PC-9 (cell line): ENCODE results near the gene SNRPA1. TPM values are rescaled to one million over a fixed set of nuclear protein-coding genes. Genes with fewer than 3 reads are reported as not detected.

ENCODE experiments used
- BruUV-seq: library from RNA; stranded (reverse); fragments of 400-500 nt; replicated peaks from 2 replicates; lab custom pipeline; 2021; lab: Mats Ljungman, UMichigan
- CTCF ChIA-PET: fragments of 300-600 bp; sonication (Branson Sonifier 250); formaldehyde crosslinking; loops from one replicate; lab custom pipeline; 2022; ENCODE audit warnings: antibody characterized with exemption; lab: Charles Lee
- POLR2A ChIA-PET: fragments of 300-600 bp; sonication (Branson Sonifier 250); formaldehyde crosslinking; loops from one replicate; lab custom pipeline; 2022; ENCODE audit warnings: antibody characterized with exemption; ENCODE audit not compliant: unreplicated experiment; lab: Charles Lee
- DNase-seq, 2 experiments: peaks; one replicate each; pipeline versions ENCODE4 v3.0.0 to v3.0.0-alpha.2; 2015 to 2022; ENCODE audit warnings: mixed read lengths in 1 of 2
- H2AFZ ChIP-seq: fragments of 200-600 bp; sonication (generic); 2 replicates; pipeline ENCODE4 v1.8.1; 2017; ENCODE audit warnings: antibody characterized with exemption
- H3F3A ChIP-seq: fragments of 200-600 bp; sonication (generic); 2 replicates; pipeline ENCODE4 v1.8.1; 2017; ENCODE audit warnings: antibody characterized with exemption, mild to moderate bottlenecking, low read depth; ENCODE audit not compliant: insufficient read depth
- H3K27ac ChIP-seq: fragments of 200-600 bp; sonication (generic); 2 replicates; pipeline ENCODE4 v1.6.1; 2016; ENCODE audit warnings: mixed run types
- H3K27me3 ChIP-seq: fragments of 200-600 bp; sonication (generic); 2 replicates; pipeline ENCODE4 v1.6.1; 2016; ENCODE audit warnings: low read depth, mixed run types; ENCODE audit not compliant: insufficient read depth
- H3K36me3 ChIP-seq: fragments of 200-600 bp; sonication (generic); 2 replicates; pipeline ENCODE4 v1.6.1; 2016; ENCODE audit warnings: low read depth, mixed run types
- H3K4me1 ChIP-seq: fragments of 200-600 bp; sonication (generic); replicated peaks from 2 replicates; pipeline ENCODE4 v1.6.1; 2016; ENCODE audit warnings: mixed run types; ENCODE audit not compliant: insufficient read depth
- H3K4me2 ChIP-seq: fragments of 200-600 bp; sonication (generic); 2 replicates; pipeline ENCODE4 v1.6.1; 2017; ENCODE audit warnings: mixed run types
- H3K4me3 ChIP-seq: fragments of 200-600 bp; sonication (generic); 2 replicates; pipeline ENCODE4 v1.6.1; 2016; ENCODE audit warnings: mixed run types
- H3K79me2 ChIP-seq: fragments of 200-600 bp; sonication (generic); 2 replicates; pipeline ENCODE4 v1.6.1; 2017; ENCODE audit warnings: low read depth, mixed run types
- H3K9me2 ChIP-seq: fragments of 200-600 bp; sonication (generic); 2 replicates; pipeline ENCODE4 v1.8.1; 2017; ENCODE audit warnings: mild to moderate bottlenecking; ENCODE audit not compliant: insufficient read depth
- H3K9me3 ChIP-seq: fragments of 200-600 bp; sonication (generic); 2 replicates; pipeline ENCODE4 v1.8.1; 2016; ENCODE audit warnings: low read depth; ENCODE audit not compliant: insufficient read depth
- H4K20me1 ChIP-seq: fragments of 200-600 bp; sonication (generic); 2 replicates; pipeline ENCODE4 v1.8.1; 2017; ENCODE audit not compliant: insufficient read depth
- CTCF ChIP-seq: fragments of 200-600 bp; sonication (generic); conservative IDR thresholded peaks from 2 replicates; pipeline ENCODE4 v1.6.1; 2017; ENCODE audit warnings: mixed run types, antibody characterized with exemption, mild to moderate bottlenecking, moderate library complexity
- EZH2 ChIP-seq: fragments of 200-600 bp; sonication (generic); IDR thresholded peaks from 2 replicates; pipeline ENCODE4 v1.8.0; 2017; ENCODE audit warnings: antibody characterized with exemption, low read depth
- intact Hi-C: fragments of 100-400 bp; cut with micrococcal nuclease; formaldehyde crosslinking; loops from one replicate; pipeline ENCODE4 v1.10.0; 2022; ENCODE audit not compliant: unreplicated experiment
- total RNA-seq: library from RNA; stranded (reverse); gene quantifications from 2 replicates; pipeline ENCODE4 v1.2.3, GENCODE V29; 2021

SNRPA1 gene
- total RNA-seq, 1 experiment from 2014 or later = 95.0 TPM

GRCh38 chr15:101262551-101262950 is 32.5 kb downstream of the SNRPA1 start:
- Histone ChIP-seq H3K79me2 (no peaks in the 10 kb centered on the region), H3K4me3 (no peak overlapping the region), H3K9me2 (no peaks in the 10 kb centered on the region), H2AFZ (no peak overlapping the region), H3K27me3 (peaks cover 11% of the 10 kb centered on the region), H3F3A (no peaks in the 10 kb centered on the region; the same call in 1 of the 2 replicates), H3K27ac (no peak overlapping the region), H3K4me2 (no peak overlapping the region), H3K36me3 (no peaks in the 10 kb centered on the region), H3K9me3 (no peaks in the 10 kb centered on the region; the same call in 1 of the 2 replicates), H4K20me1 (no peaks in the 10 kb centered on the region), H3K4me1 (no peaks in the 10 kb centered on the region)
- BruUV-seq = no TSS peak
- ChIA-PET POLR2A (no interaction called here), CTCF (no interaction called here)
- DNase-seq = no peak
- intact Hi-C loops = no loop called here
- TF ChIP-seq CTCF (no peak), EZH2 (no peak)

GRCh38 chr15:101258238-101259144 is 36.6 kb downstream of the SNRPA1 start:
- CTCF ChIA-PET = no interaction called here
- H3K4me2 ChIP-seq = no peak overlapping the region
- intact Hi-C loops = loop anchor here (1.0 to 10.0 kb wide), 4 partner anchors 169 to 631 kb away; partner anchors contain the start of gene LRRK1
- no peaks in the 10 kb centered on the region; the same call in 1 of the 2 replicates for H4K20me1 ChIP-seq
- peaks cover 11% of the 10 kb centered on the region for H3K27me3 ChIP-seq
- H3K9me3 ChIP-seq = no peaks in the 10 kb centered on the region; the same call in 1 of the 2 replicates
- H3K4me1 ChIP-seq = no peaks in the 10 kb centered on the region
- TF ChIP-seq EZH2 (no peak), CTCF (peak; percentile 88)
- DNase-seq = peak in 1 of 2 experiments; percentile 48
- H3K27ac ChIP-seq = no peak overlapping the region
- H2AFZ ChIP-seq = no peak overlapping the region
- POLR2A ChIA-PET = interaction anchor here (0.6 kb wide), 1 partner anchor 12 kb away, joined by 6 read pairs; no protein-coding TSS in a partner anchor
- no peaks in the 10 kb centered on the region for H3K9me2 ChIP-seq
- no peaks in the 10 kb centered on the region for H3K79me2 ChIP-seq
- no peaks in the 10 kb centered on the region for H3K36me3 ChIP-seq
- BruUV-seq = no TSS peak
- no peak overlapping the region for H3K4me3 ChIP-seq
- H3F3A ChIP-seq = no peaks in the 10 kb centered on the region

GRCh38 chr15:101256757-101257156 is 38.3 kb downstream of the SNRPA1 start:
- TF ChIP-seq EZH2 = no peak
- TF ChIP-seq CTCF = peak; percentile 33; the same call in 1 of the 2 replicates
- no peak overlapping the region for H3K4me3 ChIP-seq
- no peaks in the 10 kb centered on the region for H3K36me3 ChIP-seq
- H3K27me3 ChIP-seq = peaks cover 11% of the 10 kb centered on the region
- no peak overlapping the region for H2AFZ ChIP-seq
- H3K4me2 ChIP-seq = no peak overlapping the region
- H3K27ac ChIP-seq = no peak overlapping the region
- no peaks in the 10 kb centered on the region for H3K9me2 ChIP-seq
- ChIA-PET CTCF (no interaction called here), POLR2A (no interaction called here)
- H3K4me1 ChIP-seq = peaks cover 5% of the 10 kb centered on the region; the same call in 1 of the 2 replicates
- no TSS peak for BruUV-seq
- no peak for DNase-seq
- peaks cover 7% of the 10 kb centered on the region; the same call in 1 of the 2 replicates for H3F3A ChIP-seq
- H3K9me3 ChIP-seq = no peaks in the 10 kb centered on the region; the same call in 1 of the 2 replicates
- intact Hi-C loops = loop anchor here (5.0 to 10.0 kb wide), 2 partner anchors 342 to 629 kb away; partner anchors contain the start of gene LRRK1
- H3K79me2 ChIP-seq = no peaks in the 10 kb centered on the region
- H4K20me1 ChIP-seq = no peaks in the 10 kb centered on the region; the same call in 1 of the 2 replicates
